HG02885 (cell line): Measurements from ENCODE around the gene LCN9.

Experiments used
- ATAC-seq: cut with Tn5 transposase; IDR thresholded peaks from one replicate; pipeline ENCODE4 v1.9.1; 2021; ENCODE audit warnings: mild to moderate bottlenecking; ENCODE audit not compliant: unreplicated experiment, poor library complexity

LCN9 gene

GRCh38 chr9:135714242-135715055 is 51.3 kb downstream of the LCN9 start:
- no peak for ATAC-seq

DNA sequence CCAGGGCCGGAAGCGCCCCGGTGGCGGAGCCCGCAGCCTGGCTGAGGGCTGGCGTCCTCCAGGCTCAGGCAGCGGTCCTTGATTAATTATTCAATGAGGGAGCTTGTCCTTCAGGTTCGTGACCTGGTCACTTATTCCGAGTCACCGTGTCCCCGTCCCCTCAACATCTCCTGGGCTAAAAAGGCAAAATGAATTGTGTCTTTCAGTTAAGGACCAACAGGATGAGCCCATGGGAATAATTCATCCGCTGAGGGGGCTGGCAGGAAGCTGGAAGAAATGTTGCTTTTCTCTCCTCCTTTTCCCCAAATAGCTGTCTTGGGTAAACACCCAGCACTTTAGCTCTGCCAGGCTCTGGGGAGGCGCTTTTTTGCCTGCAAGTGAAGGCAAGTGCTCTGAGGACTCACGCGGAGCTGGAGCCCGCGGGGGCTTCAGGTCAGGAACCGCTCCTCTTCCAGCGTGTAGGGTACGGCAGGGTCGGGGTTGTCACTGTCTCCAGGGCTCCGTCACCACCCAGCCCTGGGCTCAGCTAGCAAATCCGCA is 52.0 kb downstream of the LCN9 start:
- no peak for ATAC-seq

DNA sequence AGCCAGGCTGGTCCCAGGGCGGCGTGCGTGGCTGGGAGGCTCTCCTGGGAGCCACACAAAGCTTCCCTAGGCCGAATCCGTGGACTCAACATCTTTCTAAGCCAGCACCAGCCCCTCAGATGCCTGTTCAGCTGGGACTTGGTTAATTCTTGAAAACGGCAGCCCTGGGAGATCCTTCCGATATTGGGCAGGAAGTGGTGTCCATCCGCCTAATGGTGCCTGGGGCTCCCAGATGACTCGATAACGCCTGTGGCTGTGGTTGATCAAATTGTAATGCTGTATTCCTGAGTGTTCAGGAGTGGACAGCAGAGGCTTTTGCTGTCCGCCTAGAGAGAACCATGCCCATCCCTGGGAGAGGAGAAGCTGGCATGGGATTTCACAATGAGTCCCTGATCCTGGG is 52.9 kb downstream of the LCN9 start:
- no peak for ATAC-seq
